ENCODE measurements around the gene LBH. TPM values are rescaled to one million over a fixed set of nuclear protein-coding genes. Genes with fewer than 3 reads are reported as not detected.

LBH gene
- total and polyA plus RNA-seq, 2 of the 13 experiments (the other 11 are each of a cell fraction or from before 2014, with no cell fraction given), result 0.09 to 0.25 TPM

GRCh38 chr2:30298302-30298701 lies 67.0 kb downstream of the LBH start (continued):
- TF ChIP-seq SNAPC4 (CRISPR knock-in tag; IDR thresholded peaks at IDR 0.05), result no peak
- TF ChIP-seq TCF12 (IDR thresholded peaks at IDR 0.05), result no peak
- no peak for TF ChIP-seq TCF12 (CRISPR knock-in tag; IDR thresholded peaks at IDR 0.05)
- TF ChIP-seq SIX1 (CRISPR knock-in tag; IDR thresholded peaks at IDR 0.05; ENCODE audit: borderline replicate concordance), result no peak
- no peak for TF ChIP-seq ZBTB44 (CRISPR knock-in tag; IDR thresholded peaks at IDR 0.05)
- TF ChIP-seq POGK (CRISPR knock-in tag; conservative IDR thresholded peaks at IDR 0.05), result no peak
